Transverse colon (tissue), 4 donors: ENCODE results near the gene PFKFB3.

ENCODE experiments used
- CTCF ChIP-seq, 5 experiments: fragments of 200-600 bp in 3 of 5; fragments of 450-650 bp in 2 of 5; sonication (generic) in 3 of 5; IDR thresholded peaks; 1 replicate in 2 of 5; 2 replicates in 3 of 5; pipeline ENCODE4 v1.5.1; 2016 to 2017; ENCODE audit warnings: antibody characterized with exemption in 5 of 5, inconsistent platforms in 3 of 5, mild to moderate bottlenecking in 2 of 5, moderate library complexity in 1 of 5
- EP300 ChIP-seq: sonication (generic); formaldehyde crosslinking; IDR thresholded peaks from one replicate; pipeline ENCODE4 v1.6.1; 2017; ENCODE audit warnings: antibody characterized with exemption, low read depth
- POLR2A ChIP-seq: fragments of 450-650 bp; IDR thresholded peaks from one replicate; pipeline ENCODE4 v1.6.1; 2016; ENCODE audit warnings: antibody characterized with exemption, mild to moderate bottlenecking, moderate library complexity
- POLR2AphosphoS5 ChIP-seq, 3 donors: sonication (generic); formaldehyde crosslinking; IDR thresholded peaks; one replicate each; pipeline ENCODE4 v1.6.1; 2016; ENCODE audit warnings: antibody characterized with exemption in 3 of 3

- TF ChIP-seq CTCF (IDR thresholded peaks at IDR 0.05) (no peak), POLR2AphosphoS5 (IDR thresholded peaks at IDR 0.05) (no peak), POLR2A (no peak), EP300 (no peak)
Observed at GRCh38 chr10:6202098-6202683, 541 bp upstream of the PFKFB3 start.
